HG03354 (cell line): Measurements from ENCODE around the gene IL22RA2.
"Not testable (repeated sequence)": the region's sequence is repeated elsewhere in the genome, so short reads cannot be mapped to it uniquely, and the experiment has no call there.

Source experiments
- ATAC-seq: cut with Tn5 transposase; IDR thresholded peaks from one replicate; pipeline ENCODE4 v1.9.1; 2021; ENCODE audit warnings: mild to moderate bottlenecking; ENCODE audit not compliant: unreplicated experiment, poor library complexity, severe bottlenecking

Gene IL22RA2

DNA sequence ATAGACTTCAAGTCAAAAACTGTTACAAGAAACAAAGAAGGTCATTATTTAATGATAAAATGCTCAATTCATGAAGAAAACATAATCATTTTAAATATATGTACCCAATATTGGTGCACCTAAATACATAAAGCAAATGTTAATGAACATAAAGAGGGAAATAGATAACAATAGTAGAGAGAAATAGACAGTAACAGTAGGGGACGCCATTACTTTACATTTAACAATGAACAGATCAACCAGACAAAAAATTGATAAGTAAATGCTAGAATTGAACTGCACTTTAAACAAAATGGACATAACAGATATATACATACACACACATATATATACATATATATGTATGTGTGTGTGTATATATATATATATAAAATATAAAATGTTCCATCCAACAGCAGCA is 37.4 kb downstream of the IL22RA2 start:
- no peak for ATAC-seq

DNA sequence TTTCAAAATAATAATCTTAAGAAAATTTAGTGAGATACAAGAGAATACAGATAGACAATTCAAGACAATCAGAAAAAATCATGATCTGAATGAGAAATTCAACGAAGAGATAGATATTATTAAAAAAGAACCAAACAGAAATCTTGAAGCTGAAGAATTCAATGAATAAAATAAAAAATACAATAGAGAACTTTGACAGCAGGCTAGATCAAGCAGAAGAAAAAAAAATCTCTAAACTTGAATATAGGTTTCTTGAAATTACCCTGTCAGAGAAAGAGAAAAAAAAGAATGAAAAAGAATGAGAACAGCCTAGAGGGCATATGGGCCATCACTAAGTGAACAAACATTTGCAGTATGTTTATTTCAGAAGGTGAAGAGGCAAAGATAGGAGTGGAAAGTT is 39.0 kb downstream of the IL22RA2 start:
- ATAC-seq: no peak

DNA sequence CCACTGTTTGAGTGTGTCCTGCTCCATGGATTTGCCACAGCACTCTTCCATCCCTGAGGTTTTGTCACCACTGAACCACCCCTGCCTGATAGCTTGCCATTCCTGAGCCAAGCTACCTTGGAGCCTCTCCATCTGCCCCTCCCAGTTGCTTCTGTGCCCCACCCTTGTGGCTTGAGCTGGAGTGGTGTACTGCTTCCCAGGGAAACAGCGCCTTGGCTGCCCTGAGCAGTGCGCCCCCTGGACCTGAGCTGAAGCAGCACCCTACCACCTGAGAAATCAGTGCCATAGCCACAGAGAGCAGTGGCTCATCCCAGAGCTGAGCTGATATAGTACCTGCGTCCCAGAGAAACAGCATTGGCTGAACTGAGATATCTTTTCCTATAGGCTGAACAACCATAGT is 40.3 kb downstream of the IL22RA2 start:
- ATAC-seq: no peak

DNA sequence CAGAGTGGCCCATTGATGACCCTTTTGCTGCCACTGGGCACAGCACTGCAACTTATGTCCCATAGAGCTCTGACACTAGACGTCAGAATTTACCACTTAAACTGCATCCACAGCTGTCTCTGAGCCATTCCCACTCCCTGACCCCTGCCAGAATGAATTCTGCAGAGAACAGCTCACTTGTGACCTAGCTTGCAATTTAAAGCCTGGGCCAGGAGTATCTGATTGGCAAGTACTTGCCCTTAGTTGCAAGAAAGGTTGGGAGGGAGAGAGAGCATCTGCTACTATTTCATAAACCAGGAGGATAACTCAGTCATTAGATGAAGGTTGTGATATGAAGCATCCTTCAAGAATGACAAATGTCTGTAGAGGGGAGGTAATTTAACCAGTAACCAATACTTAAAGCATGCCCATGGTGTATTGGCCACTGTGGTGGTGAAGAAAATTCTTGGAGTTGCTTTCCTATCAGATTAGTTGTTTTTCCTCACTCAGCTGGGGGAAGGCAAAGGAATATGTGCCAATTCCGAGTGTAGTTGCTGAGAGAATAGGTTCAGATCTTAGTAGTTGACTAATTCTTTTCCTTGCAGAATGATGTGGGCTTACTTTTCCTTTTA is 46.5 kb downstream of the IL22RA2 start:
- no peak for ATAC-seq

DNA sequence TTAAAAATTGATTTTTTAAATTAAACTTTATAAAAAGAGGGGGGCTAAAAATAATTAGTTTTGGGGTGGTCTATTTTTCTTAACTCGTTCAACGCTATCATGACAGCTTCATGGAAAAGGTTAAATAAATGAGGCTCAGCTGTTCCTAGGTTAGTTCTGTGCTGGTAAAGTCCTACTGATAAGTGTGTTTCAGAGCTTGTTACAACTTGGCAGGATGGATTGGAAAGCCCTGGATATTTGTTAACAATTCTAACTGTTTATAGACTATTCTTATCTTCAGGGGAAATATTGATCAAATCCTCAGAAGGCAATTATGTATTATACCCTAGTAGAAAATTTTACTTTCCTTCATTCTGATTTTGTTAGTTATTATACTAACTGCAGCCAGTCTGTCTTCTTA is 50.4 kb downstream of the IL22RA2 start:
- no peak for ATAC-seq

DNA sequence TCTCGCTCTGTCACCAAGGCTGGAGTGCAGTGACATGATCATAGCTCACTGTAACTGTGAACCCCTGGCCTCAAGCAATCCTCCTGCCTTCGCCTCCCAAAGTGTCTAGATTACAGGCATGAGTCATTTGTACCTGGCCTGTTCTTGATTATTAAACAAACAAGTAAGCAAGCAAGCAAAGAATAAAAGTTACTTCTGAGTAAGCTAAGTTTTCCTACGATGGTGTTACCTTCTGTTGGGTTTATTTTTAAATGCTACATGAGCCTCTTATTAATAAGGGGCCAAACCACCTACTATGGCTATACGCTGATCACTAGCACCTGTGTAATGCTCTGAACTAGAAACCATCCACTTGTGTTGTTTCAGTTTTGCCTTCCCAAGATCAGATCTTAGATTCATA is 50.8 kb downstream of the IL22RA2 start:
- ATAC-seq: peak; percentile 63

DNA sequence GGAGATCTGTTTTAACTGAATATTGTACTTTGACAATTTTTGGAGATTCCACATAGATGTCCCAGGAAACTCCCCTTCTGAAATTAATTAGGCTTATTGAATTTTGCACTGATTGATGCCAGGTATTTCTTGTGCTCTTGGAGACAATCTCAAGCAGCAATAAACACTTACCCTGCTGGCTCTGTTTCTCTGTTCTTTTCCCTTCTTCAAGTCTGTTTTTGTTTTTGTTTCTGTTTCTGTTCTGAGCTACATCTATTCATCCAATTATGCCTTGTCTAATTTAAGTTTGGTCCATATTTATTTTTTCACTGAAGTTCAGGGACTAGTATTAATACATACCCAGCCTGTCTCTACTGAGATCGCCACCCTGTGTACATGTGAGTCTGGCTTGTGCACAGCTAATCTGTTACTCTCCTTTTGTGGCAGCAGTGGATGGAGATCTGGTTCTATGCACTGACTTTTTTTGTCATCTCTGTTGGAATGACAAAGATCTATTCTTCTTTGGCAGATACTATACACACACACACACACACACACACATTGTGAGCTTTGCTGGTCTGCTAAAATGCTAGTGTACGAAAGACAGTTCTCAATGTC is 51.9 kb downstream of the IL22RA2 start:
- ATAC-seq: peak; percentile 56

DNA sequence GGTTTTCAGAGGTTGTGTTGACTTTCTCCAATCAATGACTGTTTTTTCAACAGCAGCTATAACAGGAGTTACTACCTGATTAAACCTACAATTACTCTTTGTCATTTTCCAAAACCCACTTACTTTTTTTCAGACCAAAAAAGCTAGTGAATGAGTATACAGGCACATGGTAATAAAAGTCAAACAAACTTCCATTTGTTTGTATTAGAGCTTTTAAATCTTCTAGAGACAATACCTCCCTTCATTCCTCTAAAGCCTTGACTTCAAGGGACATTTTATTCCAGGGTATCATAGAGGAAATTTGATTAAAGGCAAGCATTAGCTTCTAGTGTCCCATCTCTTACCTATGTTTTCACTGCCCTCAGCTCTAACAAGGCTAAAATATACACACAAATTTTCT is 52.7 kb downstream of the IL22RA2 start:
- ATAC-seq: no peak

DNA sequence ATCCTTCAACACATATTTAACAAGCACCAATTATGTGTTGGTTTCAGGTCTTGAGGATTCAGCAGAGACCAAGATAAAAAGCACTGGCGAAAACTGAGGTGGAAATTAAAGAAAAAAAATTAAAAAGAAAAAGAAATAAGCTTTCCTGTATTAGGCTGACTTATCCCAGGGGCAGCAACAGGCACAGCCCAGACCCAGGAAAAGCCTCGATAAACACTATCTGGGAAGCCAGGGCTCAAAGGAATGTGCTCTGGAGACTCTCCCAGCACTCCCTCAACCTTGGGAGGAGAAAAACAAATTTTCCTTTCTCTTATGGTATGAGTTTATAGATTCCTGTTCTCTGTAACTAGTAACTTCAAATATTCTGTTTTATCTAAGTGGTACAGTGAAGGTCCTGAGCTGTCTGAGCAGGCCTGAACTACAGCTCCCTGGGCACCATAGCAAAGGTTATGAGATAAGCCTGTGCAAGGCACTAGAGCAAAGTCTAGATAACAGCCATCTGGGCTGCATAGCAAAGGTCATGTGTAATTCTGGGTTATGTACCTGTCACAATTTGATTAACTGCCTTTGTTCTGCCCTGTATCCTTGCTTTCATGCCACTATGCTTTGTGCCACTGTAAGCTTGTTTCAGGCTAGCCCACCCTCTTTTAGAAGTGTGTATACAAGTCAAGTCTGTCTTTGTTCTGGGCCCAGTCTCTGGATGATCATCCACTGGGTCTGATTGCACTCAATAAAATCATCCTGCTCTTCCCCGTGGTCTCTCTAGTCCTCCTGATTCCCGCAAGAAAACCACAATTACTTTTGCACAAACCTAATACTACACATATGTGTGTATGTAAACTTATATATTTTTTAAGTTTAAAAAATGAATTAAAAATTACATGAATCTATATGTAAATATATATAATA is 54.0 kb downstream of the IL22RA2 start:
- ATAC-seq: no peak

DNA sequence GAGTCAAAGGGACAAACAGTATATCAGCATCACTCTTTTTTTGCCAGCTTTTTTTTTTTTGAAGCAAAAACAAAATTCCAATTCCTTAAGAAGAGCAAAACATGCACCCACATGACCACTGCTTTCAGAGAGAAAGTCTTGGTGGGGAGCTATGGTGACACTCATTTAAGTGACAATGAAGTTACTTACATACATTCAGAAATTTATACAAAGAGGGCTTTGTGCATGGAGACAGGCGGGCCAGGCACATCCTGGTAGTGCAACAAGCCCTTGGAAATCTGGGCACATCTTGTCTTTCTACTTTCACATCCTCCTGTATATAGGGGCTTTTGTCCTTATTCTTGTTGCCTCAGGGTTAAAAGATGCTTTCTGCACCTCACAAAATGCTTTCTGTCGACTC is 55.9 kb downstream of the IL22RA2 start:
- ATAC-seq: no peak

DNA sequence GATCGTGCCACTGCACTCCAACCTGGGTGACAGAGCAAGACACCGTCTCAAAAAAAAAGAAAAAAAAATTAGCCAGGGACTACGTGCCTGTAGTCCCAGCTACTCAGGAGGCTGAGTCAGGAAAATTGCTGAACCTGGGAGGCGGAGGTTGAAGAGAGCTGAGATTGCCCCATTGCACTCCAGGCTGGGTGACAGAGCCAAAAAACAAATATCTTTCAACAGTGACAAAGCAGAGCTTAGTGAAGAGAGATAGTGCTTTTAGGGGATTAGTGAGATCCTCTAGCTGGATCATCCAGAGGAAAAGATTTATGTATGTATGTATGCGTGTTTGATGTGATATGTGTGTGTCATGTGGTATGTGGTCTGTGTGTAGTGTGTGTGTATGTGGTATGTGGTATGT is 56.6 kb downstream of the IL22RA2 start:
- ATAC-seq: no peak

DNA sequence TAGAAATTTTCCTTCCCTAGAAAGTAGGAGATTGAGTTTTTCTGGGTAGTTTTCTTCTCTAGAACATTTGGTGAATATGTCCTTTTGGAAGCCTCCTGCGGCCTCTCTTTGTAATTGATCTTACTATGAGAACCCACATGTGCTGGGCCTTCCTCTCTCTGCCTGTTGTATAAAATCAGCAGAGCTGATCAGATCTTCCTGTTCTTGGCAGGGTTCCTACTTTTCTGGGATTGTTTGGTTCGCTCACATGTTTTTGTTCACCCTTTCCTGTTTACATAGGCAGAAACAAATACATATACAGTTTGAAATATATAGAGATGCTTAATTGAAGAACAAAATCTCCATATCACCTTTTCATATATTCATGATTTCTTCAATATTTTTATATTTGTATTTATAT is 57.8 kb downstream of the IL22RA2 start:
- ATAC-seq: no peak

DNA sequence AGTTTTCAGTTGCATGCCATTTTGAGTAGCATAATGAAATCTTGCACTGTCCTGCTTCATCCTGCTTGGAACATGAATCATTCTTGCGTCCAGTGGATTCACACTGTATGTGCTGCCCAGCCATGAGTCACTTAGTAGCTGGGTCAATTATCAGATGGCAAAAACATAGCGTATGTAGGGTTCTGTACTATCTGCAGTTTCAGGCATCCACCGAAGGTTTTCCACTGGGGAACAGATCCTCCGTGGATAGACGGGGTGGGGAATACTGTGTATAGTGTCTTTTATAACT is 61.4 kb downstream of the IL22RA2 start:
- ATAC-seq: no peak

DNA sequence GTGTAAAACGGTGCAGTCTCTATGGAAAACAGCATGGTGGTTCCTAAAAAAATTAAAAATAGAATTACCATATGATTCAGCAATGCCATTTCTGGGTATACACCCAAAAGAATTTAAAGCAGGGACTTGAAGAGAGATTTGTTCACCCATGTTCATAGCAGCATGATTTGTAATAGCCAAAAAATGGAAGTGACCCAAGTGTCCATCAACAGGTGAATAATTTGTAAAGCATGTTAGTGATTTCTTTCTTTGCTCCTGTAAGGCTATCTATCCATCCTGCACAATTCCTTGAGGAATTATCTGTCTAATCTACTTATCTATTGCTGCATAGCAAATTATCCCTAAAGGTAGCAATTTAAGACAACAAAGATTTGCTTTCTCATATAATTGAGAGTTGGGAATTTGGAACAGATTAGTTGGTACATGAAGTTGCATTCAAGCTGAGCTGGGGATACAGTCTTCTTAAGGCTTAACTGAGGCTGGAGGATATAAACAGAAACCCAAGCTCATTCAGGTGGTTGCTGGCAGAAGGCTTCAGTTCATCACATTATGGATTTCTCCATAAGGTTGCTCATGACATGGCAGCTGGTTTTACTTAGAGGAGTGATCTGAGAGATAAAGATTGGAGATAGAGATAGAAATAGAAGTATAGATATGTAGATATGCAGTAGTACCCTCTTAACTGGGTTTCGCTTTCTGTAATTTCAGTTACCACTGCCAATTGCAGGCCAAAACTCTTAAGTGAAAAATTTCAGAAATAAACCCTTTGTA is 62.0 kb downstream of the IL22RA2 start:
- no peak for ATAC-seq

DNA sequence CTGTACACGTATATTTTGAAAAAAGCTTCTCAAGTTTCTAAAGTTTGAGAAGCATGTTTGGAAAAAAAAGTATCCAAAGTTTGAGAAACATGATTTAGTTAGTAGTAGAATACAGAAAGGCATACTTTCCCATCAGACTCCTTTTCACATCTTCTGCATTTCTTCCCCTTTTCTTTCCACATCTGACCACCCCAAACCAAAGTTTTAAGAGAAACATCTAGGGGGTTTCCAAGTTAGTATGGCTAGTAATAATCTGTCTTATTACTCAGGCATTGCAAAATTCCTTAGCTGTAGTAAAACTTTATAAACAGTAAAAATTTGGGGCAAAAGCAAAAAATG is 65.7 kb downstream of the IL22RA2 start:
- no peak for ATAC-seq

DNA sequence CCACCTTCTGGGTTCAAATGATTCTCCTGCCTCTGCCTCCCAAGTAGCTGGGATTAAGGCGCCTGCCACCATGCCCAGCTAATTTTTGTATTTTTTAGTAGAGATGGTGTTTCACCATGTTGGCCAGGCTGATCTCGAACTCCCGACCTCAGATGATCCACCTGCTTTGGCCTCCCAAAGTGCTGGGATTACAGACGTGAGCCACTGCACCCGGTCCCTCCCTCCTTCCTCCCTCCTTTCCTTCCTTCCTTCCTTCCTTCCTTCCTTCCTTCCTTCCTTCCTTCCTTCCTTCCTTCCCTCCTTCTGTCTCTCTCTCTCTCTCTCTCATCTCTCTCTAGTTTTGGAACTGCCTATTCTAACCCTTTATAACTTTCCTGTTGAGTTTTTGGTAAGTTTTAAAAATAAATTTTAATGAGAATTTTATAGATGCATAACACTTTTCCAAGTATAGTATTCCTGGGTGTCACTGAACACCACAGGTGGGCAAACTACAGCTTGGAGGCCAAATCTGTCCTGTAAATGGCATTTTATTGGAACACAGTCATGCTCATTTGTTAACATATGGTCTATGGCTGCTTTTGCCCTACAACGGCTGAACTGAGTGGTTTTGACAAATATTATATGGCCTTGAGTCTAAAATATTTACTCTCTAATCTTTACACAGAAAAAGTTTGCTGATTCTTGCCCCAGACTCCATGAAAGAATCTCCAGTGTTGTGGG is 66.2 kb downstream of the IL22RA2 start:
- not testable (repeated sequence) for ATAC-seq

DNA sequence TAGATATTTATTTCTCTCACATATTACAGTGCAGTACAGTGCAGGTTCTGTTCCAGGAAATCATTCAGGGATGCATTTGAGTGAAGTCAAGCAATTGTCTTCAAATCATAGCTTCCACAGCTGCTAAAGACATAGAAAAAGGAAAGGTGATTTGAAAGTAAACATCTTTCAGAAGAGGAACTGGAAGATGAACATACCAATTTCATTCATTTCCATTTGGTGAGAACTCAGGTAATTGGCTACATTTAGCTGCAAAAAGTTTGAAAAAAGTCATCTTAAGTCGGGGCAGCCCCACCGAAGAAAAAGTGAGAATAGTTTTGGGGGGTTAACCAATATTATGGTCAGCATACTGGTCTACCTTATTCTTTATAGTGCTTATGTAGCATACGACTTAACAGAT is 67.3 kb downstream of the IL22RA2 start:
- no peak for ATAC-seq

DNA sequence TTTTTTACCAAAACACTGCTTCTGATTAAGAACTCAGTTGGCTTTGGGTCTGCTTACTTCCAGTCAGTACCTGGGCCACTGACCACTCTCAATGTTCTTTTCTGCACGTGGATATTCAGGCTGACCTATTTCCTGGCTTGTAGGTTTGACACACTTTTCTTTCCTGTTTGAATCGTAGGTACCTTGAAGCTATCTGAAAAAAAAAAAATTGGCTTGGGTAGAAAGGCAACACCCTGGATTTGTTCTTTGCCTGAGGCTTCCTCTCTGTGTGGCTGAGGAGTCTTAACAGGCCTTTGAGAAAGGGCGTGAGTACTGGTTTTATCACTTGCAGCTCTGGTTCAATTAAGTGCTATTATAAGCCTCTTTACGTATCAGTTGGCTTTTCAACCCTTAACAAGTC is 68.1 kb downstream of the IL22RA2 start:
- ATAC-seq: no peak

DNA sequence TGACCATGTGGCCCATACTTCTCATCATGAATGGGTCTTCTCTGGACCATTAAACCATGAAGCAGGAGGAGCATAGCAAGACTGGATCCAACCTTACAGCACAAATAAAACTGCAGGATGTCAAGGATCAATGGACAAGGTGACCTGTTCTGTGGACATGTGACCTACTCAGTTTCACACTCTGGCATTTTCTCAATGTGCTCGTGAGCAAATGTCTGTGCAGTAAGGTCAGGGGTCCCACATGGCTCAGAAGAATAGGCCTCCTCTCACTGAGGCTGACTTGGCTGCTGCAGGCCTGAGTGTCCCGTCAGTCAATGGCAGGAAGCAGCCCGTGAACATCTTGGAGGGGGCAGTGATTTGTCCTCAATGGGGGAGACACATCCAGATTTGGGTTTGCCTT is 68.5 kb downstream of the IL22RA2 start:
- no peak for ATAC-seq

DNA sequence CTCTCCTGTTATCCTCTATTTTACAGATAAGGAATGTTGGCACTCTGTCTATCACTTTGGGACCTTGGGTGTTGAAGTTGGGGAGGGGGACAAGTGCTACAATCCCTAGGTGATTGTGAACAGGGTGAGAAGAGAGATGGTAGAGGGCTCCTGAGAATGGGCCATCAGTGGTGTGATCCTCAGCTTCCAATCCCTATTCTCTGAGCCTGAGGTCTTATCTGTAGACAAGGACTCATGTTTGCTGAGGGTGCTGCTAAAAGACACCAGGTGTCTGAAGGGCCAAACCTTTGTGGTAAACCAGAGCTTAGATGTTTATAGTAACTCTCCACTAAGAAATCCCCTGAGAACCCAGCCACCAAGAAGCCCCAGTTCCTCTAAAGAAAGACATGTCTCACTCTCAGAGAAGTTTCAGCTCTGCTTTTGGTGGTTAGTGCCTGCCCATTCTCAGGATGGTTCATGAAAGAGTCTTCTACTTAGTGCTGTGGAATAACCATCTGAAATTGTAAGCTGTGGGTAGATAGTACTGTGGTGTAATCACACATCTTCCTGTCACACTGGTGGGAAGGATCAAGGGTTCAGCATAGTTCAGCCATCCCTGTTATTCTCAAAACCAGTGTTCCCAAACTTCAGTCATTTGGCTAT is 70.5 kb downstream of the IL22RA2 start:
- peak; percentile 85 for ATAC-seq
